Spleen (tissue), 11 donors: Measurements from ENCODE around the gene TPO. TPM values are rescaled to one million over a fixed set of nuclear protein-coding genes. Genes with fewer than 3 reads are reported as not detected.

Source experiments
- DNase-seq: peaks from one replicate; pipeline ENCODE4 v3.0.0-alpha.2; 2020
- H3K27ac ChIP-seq, 8 donors: fragments of 200-600 bp; sonication (generic) in 7 of 8; 1 replicate in 4 of 8; 2 replicates in 4 of 8; pipeline versions ENCODE4 v1.5.0 to v1.8.0; 2016 to 2021; ENCODE audit warnings: inconsistent platforms in 4 of 8, mild to moderate bottlenecking in 4 of 8, moderate library complexity in 1 of 8
- H3K27me3 ChIP-seq, 7 donors: fragments of 200-600 bp; sonication (generic) in 6 of 7; replicated peaks in 1 of 7; 1 replicate in 4 of 7; 2 replicates in 3 of 7; pipeline versions ENCODE4 v1.5.0 to v1.8.0; 2016 to 2021; ENCODE audit warnings: inconsistent platforms in 3 of 7, mild to moderate bottlenecking in 1 of 7
- H3K36me3 ChIP-seq, 6 donors: fragments of 200-600 bp; sonication (generic) in 5 of 6; 1 replicate in 4 of 6; 2 replicates in 2 of 6; pipeline versions ENCODE4 v1.5.0 to v1.8.0; 2016 to 2021; ENCODE audit warnings: inconsistent platforms in 2 of 6
- H3K4me1 ChIP-seq, 6 donors: fragments of 200-600 bp; sonication (generic) in 5 of 6; 1 replicate in 3 of 6; 2 replicates in 3 of 6; pipeline versions ENCODE4 v1.5.0 to v1.8.0; 2016 to 2021; ENCODE audit warnings: inconsistent platforms in 3 of 6
- H3K4me3 ChIP-seq, 8 donors: fragments of 200-600 bp; sonication (generic) in 7 of 8; 1 replicate in 4 of 8; 2 replicates in 4 of 8; pipeline versions ENCODE4 v1.5.0 to v1.8.0; 2016 to 2021; ENCODE audit warnings: inconsistent platforms in 4 of 8, mild to moderate bottlenecking in 4 of 8, moderate library complexity in 2 of 8
- H3K9me3 ChIP-seq, 8 donors: fragments of 200-600 bp; sonication (generic) in 7 of 8; 1 replicate in 4 of 8; 2 replicates in 4 of 8; pipeline versions ENCODE4 v1.5.0 to v1.8.0; 2016 to 2021; ENCODE audit warnings: inconsistent platforms in 4 of 8
- CTCF ChIP-seq, 11 experiments: fragments of 200-600 bp in 7 of 11; fragments of 450-650 bp in 4 of 11; sonication (generic) in 4 of 11; IDR thresholded peaks in 8 of 11; conservative IDR thresholded peaks in 3 of 11; 1 replicate in 7 of 11; 2 replicates in 4 of 11; pipeline versions ENCODE4 v1.4.0 to v1.8.0; 2016 to 2021; ENCODE audit warnings: antibody characterized with exemption in 11 of 11, inconsistent platforms in 4 of 11, mild to moderate bottlenecking in 1 of 11
- POLR2A ChIP-seq, 3 donors: fragments of 450-650 bp; IDR thresholded peaks; one replicate each; pipeline ENCODE4 v1.5.1; 2017; ENCODE audit warnings: antibody characterized with exemption in 3 of 3, mild to moderate bottlenecking in 1 of 3
- POLR2AphosphoS5 ChIP-seq, 3 donors: sonication (generic); formaldehyde crosslinking; IDR thresholded peaks; one replicate each; pipeline ENCODE4 v1.5.1; 2017; ENCODE audit warnings: antibody characterized with exemption in 3 of 3
- WGBS, 5 donors: extraction: QIAGEN DNeasy Blood & Tissue Kit in 3 of 5; methylation state at CpG; one replicate each; pipeline versions ENCODE4 v1.1.5 to v1.1.7; 2013 to 2018; 5-methylcytosine and 5-hydroxymethylcytosine counted together
- intact Hi-C: fragments of 100-400 bp; cut with DNase I; formaldehyde crosslinking; loops from one replicate; pipeline ENCODE4 v1.15.0; 2023; ENCODE audit warnings: low total_unique reads
- polyA plus RNA-seq, 3 donors: library from polyadenylated mRNA; stranded (reverse); fragments of 200-250 nt; gene quantifications; one replicate each; pipeline ENCODE4 v1.2.1, GENCODE V29; 2013
- total RNA-seq, 7 donors: library from RNA; depleted of rRNA in 3 of 7; stranded (reverse); fragments of >200 nt in 3 of 7; fragmentation: NEBNext Ultra II Directional in 4 of 7; extraction: Animal tissue kit (Norgen Biotek cat#: 25700) in 4 of 7; gene quantifications; one replicate each; pipeline versions ENCODE4 v1.1.0 to v1.2.1, GENCODE V29; 2016 to 2021
- donor health status: healthy with polysubstance abuse.
- donor health status: DM: no; HTN: no; CAD: no; lungs with moderate emphysema.
- donor health status: DM: no; HTN: no; CAD: no.
- donor health status: Bipolar disorder and iron deficiency.
- donor health status: healthy.
- donor health status: DM: no; HTN: no; CAD: no.
- donor health status: DM: yes; HTN: yes; CAD: no.

Gene TPO
- total and polyA plus RNA-seq, 10 donors = 14.4 to 127 (median 49.0) TPM

- peak; percentile 66 for DNase-seq
- peak overlapping the region in 5 of 8 donors; percentile 7 to 78 (median 72) for H3K27ac ChIP-seq
- no peak for TF ChIP-seq POLR2A (IDR thresholded peaks at IDR 0.05)
- TF ChIP-seq CTCF (IDR thresholded peaks at IDR 0.05 in 8 of 11, conservative IDR thresholded peaks at IDR 0.05 in 3 of 11) = no peak
- TF ChIP-seq POLR2AphosphoS5 (IDR thresholded peaks at IDR 0.05) = no peak
- H3K27me3 ChIP-seq = no peaks in the 10 kb centered on the region
- peaks cover 0 to 33% (median 0%) of the 10 kb centered on the region in 6 donors for H3K36me3 ChIP-seq
- intact Hi-C loops = no loop called here
- peaks cover 0 to 7% (median 0%) of the 10 kb centered on the region in 6 donors for H3K4me1 ChIP-seq
- WGBS, 5 donors = 85 to 90% (median 89%) methylated on average over 9 to 12 of the region's 12 CpGs
- H3K4me3 ChIP-seq = no peak overlapping the region
- H3K9me3 ChIP-seq = no peaks in the 10 kb centered on the region
Observed at GRCh38 chr2:1494257-1494656, 81.0 kb downstream of the TPO start.

GRCh38 chr2:1494906-1495305 is 81.6 kb downstream of the TPO start:
- WGBS, 5 donors = 85 to 94% (median 89%) methylated on average over 9 of the region's 9 CpGs
- intact Hi-C loops = no loop called here
- H3K4me1 ChIP-seq = peaks cover 0 to 7% (median 0%) of the 10 kb centered on the region in 6 donors
- H3K9me3 ChIP-seq = no peaks in the 10 kb centered on the region
- no peak for DNase-seq
- H3K27me3 ChIP-seq = no peaks in the 10 kb centered on the region
- peaks cover 0 to 33% (median 0%) of the 10 kb centered on the region in 6 donors for H3K36me3 ChIP-seq
- TF ChIP-seq POLR2AphosphoS5 (IDR thresholded peaks at IDR 0.05) (no peak), POLR2A (IDR thresholded peaks at IDR 0.05) (no peak), CTCF (IDR thresholded peaks at IDR 0.05 in 8 of 11, conservative IDR thresholded peaks at IDR 0.05 in 3 of 11) (no peak)
- peak overlapping the region in 1 of 8 donors; percentile 78 for H3K27ac ChIP-seq
- no peak overlapping the region for H3K4me3 ChIP-seq

- intact Hi-C loops = no loop called here
- no peaks in the 10 kb centered on the region for H3K27me3 ChIP-seq
- no peaks in the 10 kb centered on the region for H3K9me3 ChIP-seq
- no peak overlapping the region for H3K4me3 ChIP-seq
- peaks cover 0 to 7% (median 0%) of the 10 kb centered on the region in 6 donors for H3K4me1 ChIP-seq
- DNase-seq = peak; percentile 50
- TF ChIP-seq POLR2AphosphoS5 (IDR thresholded peaks at IDR 0.05) = no peak
- no peak for TF ChIP-seq CTCF (IDR thresholded peaks at IDR 0.05 in 8 of 11, conservative IDR thresholded peaks at IDR 0.05 in 3 of 11)
- no peak for TF ChIP-seq POLR2A (IDR thresholded peaks at IDR 0.05)
- H3K36me3 ChIP-seq = peaks cover 0 to 33% (median 0%) of the 10 kb centered on the region in 6 donors
- peak overlapping the region in 1 of 8 donors; percentile 20 for H3K27ac ChIP-seq
- 73 to 92% (median 82%) methylated on average over 16 to 22 of the region's 22 CpGs for WGBS, 5 donors
Observed at GRCh38 chr2:1495676-1496358, 82.6 kb downstream of the TPO start.

GRCh38 chr2:1496359-1496821 is 83.1 kb downstream of the TPO start:
- Histone ChIP-seq H3K4me3 (no peak overlapping the region), H3K9me3 (no peaks in the 10 kb centered on the region), H3K27me3 (no peaks in the 10 kb centered on the region), H3K27ac (peak overlapping the region in 1 of 8 donors; percentile 20), H3K36me3 (peaks cover 0 to 33% (median 0%) of the 10 kb centered on the region in 6 donors), H3K4me1 (peaks cover 0 to 7% (median 0%) of the 10 kb centered on the region in 6 donors)
- TF ChIP-seq POLR2AphosphoS5 (IDR thresholded peaks at IDR 0.05) (no peak), POLR2A (IDR thresholded peaks at IDR 0.05) (no peak), CTCF (IDR thresholded peaks at IDR 0.05 in 8 of 11, conservative IDR thresholded peaks at IDR 0.05 in 3 of 11) (no peak)
- peak; percentile 59 for DNase-seq
- intact Hi-C loops = no loop called here
- WGBS, 5 donors = 82 to 87% (median 84%) methylated on average over 17 to 19 of the region's 19 CpGs
